ENCODE data around the gene KLF1.

KLF1 gene

GRCh38 chr19:12875086-12875485 is 11.9 kb downstream of the KLF1 start (continued):
- no peak for TF ChIP-seq ZBTB10 (tag by site-specific recombination; IDR thresholded peaks at IDR 0.05)

GRCh38 chr19:12873891-12874745 is 12.9 kb downstream of the KLF1 start:
- no peaks in the 10 kb centered on the region for H3K9me3 ChIP-seq (ENCODE audit: control insufficient read depth, insufficient read depth, low read depth, low read length)
- POLR2A ChIA-PET, result interaction anchor here (2.7 kb wide), 1 partner anchor 7 kb away, joined by 21 read pairs; the partner anchor contains the start of gene DNASE2
- no peak for TF ChIP-seq ZNF280D (tag by site-specific recombination; IDR thresholded peaks at IDR 0.05)
- no peak for TF ChIP-seq ZNF701 (tag by site-specific recombination; IDR thresholded peaks at IDR 0.05)
- no peak for TF ChIP-seq ZBTB48 (tag by site-specific recombination; IDR thresholded peaks at IDR 0.05)
- no peak for TF ChIP-seq KLF1 (tag by site-specific recombination; IDR thresholded peaks at IDR 0.05)
- no peak for TF ChIP-seq ZNF248 (tag by site-specific recombination; IDR thresholded peaks at IDR 0.05)
- no peak for TF ChIP-seq ZNF560 (tag by site-specific recombination; IDR thresholded peaks at IDR 0.05; ENCODE audit: borderline replicate concordance)
- no peak for TF ChIP-seq HOXD13 (CRISPR knock-in tag; IDR thresholded peaks at IDR 0.05; ENCODE audit: borderline replicate concordance)
- TF ChIP-seq ZNF529 (tag by site-specific recombination; IDR thresholded peaks at IDR 0.05; ENCODE audit: insufficient replicate concordance), result no peak
- H3K27ac ChIP-seq (ENCODE audit: extremely low read depth, low read depth, low read length), result no peak overlapping the region
- H3K4me3 ChIP-seq (ENCODE audit: low read depth, low read length), result no peak overlapping the region
- peaks cover 0 to 38% of the 10 kb centered on the region in 2 experiments; a peak in 2 of 3 replicates for H3K36me3 ChIP-seq (ENCODE audit: control insufficient read depth in 2 of 2, insufficient read depth in 1 of 2, low read length in 2 of 2)
- H3K4me1 ChIP-seq (ENCODE audit: control insufficient read depth, insufficient read depth, low read length), result no peaks in the 10 kb centered on the region
- CTCF ChIA-PET, result interaction anchor here (0.6 to 1.2 kb wide), 2 partner anchors 11 to 176 kb away, joined by 3 to 5 read pairs; no protein-coding TSS in a partner anchor

- H3K4me3 ChIP-seq (ENCODE audit: low read depth, low read length), result no peak overlapping the region
- H3K27ac ChIP-seq (ENCODE audit: extremely low read depth, low read depth, low read length), result no peak overlapping the region
- CTCF ChIA-PET, result interaction anchor here (0.6 to 1.2 kb wide), 7 partner anchors 8 to 952 kb away, joined by 3 to 5 read pairs (median 4); partner anchors contain the start of gene DNASE2
- H3K9me3 ChIP-seq (ENCODE audit: control insufficient read depth, insufficient read depth, low read depth, low read length), result no peaks in the 10 kb centered on the region
- POLR2A ChIA-PET, result interaction anchor here (0.6 to 2.7 kb wide), 5 partner anchors 8 to 60 kb away, joined by 3 to 21 read pairs (median 5); partner anchors contain the start of genes DNASE2, FARSA and GCDH
- TF ChIP-seq SP2 (tag by site-specific recombination; IDR thresholded peaks at IDR 0.05) (peak; percentile 61), OVOL3 (tag by site-specific recombination; IDR thresholded peaks at IDR 0.05) (no peak), ATF2 (tag by site-specific recombination; IDR thresholded peaks at IDR 0.05; ENCODE audit: low read depth) (no peak), GLIS2 (tag by site-specific recombination; IDR thresholded peaks at IDR 0.05) (no peak), KLF8 (tag by site-specific recombination; IDR thresholded peaks at IDR 0.05) (peak; percentile 46; the same call in 1 of the 2 replicates), KLF16 (tag by site-specific recombination; IDR thresholded peaks at IDR 0.05) (peak; percentile 11; the same call in 1 of the 2 replicates), ZNF580 (tag by site-specific recombination; IDR thresholded peaks at IDR 0.05) (no peak), KLF9 (tag by site-specific recombination; IDR thresholded peaks at IDR 0.05; ENCODE audit: low read depth) (peak; percentile 47; the same call in 1 of the 2 replicates), SP3 (tag by site-specific recombination; IDR thresholded peaks at IDR 0.05) (peak; percentile 74)
- H3K36me3 ChIP-seq (ENCODE audit: control insufficient read depth in 2 of 2, insufficient read depth in 1 of 2, low read length in 2 of 2), result peaks cover 0 to 37% of the 10 kb centered on the region in 2 experiments; a peak in 2 of 3 replicates
- no peaks in the 10 kb centered on the region for H3K4me1 ChIP-seq (ENCODE audit: control insufficient read depth, insufficient read depth, low read length)
Measured at GRCh38 chr19:12872941-12873890, 13.8 kb downstream of the KLF1 start.

Measured in HEK293 (cell line).